HG03095 (cell line): ENCODE results near the gene MYO7B.

ENCODE experiments used
- ATAC-seq: cut with Tn5 transposase; IDR thresholded peaks from one replicate; pipeline ENCODE4 v1.9.1; 2021; ENCODE audit warnings: moderate library complexity; ENCODE audit not compliant: unreplicated experiment

MYO7B gene

GRCh38 chr2:127634626-127635379, 99.3 kb downstream of the MYO7B start:
- no peak for ATAC-seq

GRCh38 chr2:127635380-127636237, 100.1 kb downstream of the MYO7B start:
- no peak for ATAC-seq

- no peak for ATAC-seq
Observed at GRCh38 chr2:127636248-127637235, 101.1 kb downstream of the MYO7B start.

DNA sequence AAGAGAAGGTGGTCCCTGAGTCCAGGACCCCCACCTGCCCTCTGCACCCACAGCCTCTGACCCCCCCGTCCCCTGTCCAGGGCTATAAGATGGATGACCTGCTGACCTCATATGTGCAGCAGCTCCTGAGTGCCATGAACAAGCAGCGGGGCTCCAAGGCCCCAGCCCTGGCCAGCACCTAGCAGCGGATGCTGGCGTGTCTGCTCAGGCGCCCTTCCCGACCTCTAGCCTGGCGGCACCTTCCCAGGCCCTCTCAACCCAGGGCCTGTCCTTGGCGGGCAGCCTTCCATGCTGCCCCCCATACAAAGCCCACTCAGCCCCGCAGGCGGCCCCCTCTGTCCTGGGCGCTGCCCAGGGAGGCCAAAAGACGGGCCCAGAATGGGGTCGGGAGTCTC, 101.8 kb downstream of the MYO7B start:
- ATAC-seq: no peak

DNA sequence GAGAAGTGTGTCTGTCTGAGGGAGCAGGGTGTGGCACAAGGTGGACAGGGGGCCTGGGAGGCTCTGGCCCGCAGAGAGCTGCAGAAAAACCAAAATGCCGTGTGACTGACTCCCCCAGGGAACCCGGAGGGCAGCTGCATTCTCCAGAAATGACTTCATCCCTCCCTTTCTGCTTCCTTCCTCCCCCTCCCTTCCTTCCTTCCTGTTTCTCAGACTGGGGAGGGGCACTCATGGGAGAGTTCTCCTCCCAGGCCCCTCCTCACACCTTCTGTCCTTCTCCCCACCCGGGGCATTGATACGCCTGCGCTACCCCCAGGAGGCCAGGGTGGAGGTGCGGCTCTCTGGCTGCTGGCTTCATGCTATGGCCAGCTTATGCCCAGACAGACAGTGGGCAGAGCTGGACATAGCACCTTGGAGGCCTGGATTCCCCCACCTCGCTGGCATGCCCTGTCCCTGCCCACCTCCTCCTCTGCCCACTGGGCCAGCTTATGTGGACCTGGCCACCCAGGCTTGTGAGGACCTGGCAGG, 102.3 kb downstream of the MYO7B start:
- ATAC-seq: no peak

- ATAC-seq: no peak
Observed at GRCh38 chr2:127638361-127639110, 103.1 kb downstream of the MYO7B start.

GRCh38 chr2:127639111-127639474, 103.6 kb downstream of the MYO7B start:
- ATAC-seq: no peak

DNA sequence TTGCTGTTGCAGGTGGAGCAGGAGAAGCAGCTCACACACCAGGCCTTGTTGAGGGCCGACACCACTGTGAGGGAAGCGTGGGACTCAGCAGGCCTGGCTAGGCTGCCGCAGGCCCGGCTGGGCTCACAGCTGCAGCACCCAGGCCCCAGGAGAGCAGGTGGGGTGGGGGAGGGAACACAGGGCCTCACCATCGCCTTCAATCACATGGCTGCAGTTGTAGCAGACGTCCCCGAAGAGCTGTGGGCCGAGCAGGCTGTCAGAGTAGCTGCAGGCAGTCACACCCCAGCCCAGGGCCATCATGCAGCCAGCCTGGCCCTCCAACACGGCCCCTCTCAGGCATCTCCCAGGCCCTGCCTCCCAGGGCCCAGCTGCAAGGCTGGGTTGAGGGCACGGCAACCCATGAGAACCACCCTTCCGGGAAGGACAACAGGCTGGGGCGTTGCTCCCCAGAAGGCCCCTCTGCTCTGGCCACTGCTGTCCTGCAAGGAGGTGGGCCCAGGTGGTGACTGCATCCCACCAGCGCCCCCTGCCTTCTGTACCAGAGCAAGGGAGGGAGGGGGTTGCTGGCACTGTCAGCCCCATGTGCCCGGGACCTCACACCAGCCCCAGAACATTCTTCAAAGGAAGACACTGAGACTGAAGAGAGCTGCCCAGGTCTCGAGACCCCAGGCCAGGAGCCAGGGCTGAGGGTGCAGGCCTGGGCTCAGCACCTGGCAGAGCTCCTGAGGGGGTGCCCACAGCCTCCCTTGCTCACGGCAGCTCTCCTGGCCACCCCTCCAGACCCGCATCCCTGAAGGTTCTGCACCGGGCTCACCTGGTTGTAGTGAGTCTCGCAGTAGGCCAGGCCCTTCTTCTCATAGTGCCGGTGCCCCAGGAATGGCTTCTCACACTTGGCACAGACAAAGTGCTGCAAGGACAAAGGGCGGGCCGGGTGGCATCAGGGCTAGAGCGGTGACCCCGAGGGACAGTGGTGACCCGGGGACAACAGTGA, 104.9 kb downstream of the MYO7B start:
- no peak for ATAC-seq

DNA sequence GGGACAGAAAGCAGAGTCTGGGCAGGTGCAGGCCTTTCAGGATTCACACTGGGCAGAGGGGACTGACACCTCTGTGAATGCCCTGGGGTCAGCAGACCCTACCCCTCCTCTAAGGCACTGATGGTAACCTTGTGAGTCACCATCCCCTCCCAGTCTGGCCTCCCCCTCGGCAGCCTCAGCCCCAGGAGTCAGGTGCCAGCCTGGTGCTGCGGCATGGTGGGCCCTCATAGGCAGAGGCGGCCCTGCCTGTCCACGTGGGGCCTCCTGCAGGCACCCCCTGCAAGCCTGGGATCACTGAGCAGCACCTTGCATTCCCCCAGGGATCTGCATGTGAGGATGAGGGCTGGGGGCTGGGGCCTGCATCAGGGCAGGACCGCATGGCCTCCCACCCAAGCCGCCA, 105.7 kb downstream of the MYO7B start:
- no peak for ATAC-seq

DNA sequence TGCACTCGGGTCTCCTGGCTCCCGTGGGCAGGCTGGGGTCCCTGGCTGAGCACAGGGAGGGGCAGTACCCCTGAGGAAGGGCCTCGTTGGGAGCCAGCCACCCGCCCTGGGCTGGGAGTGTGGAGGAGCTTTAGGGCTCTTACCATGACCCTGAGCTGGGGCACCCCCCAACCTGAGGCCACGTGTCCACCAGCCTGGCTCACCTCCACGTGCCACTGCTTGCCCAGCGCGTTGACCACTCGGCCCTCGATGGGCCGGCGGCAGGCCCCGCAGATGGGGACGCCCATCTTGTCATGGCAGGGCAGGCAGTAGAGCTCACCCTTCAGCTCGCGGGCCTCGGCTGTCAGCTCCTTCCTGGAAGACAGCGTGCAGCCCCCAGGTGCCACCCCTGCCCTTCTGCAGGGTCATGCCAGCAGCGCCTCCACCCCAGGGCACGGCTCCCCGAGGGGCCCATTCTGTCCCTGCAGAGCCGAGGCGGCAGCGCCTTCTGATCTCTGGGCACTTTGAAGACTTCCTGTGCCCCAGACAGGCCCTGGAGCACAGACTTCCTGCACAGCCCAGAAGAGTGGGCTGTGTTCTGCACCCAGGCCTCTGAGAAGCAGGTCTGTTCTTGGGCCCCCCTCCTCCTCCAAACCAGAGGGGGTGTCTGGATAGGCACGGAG, 106.5 kb downstream of the MYO7B start:
- ATAC-seq: no peak

GRCh38 chr2:127642706-127643438, 107.4 kb downstream of the MYO7B start:
- no peak for ATAC-seq

GRCh38 chr2:127643439-127644065, 108.1 kb downstream of the MYO7B start:
- no peak for ATAC-seq

GRCh38 chr2:127644066-127645025, 108.9 kb downstream of the MYO7B start:
- no peak for ATAC-seq

DNA sequence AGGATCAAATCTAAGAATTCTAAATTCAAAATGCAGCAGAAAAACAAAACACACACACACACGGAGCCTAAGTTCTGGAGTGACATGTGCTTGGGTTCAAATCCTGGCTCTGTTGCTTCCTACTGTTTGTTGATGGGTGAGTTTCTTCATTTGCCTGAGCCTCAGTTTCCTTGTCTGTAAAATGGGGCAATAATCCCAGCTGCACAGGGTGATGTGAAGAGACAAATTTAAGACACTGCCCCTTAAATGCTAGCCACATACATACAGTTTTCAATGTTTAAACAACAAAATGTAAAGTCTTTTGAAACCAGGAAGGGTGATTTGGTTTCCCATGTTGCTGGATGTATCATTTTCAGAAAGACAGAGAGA, 109.5 kb downstream of the MYO7B start:
- ATAC-seq: no peak

DNA sequence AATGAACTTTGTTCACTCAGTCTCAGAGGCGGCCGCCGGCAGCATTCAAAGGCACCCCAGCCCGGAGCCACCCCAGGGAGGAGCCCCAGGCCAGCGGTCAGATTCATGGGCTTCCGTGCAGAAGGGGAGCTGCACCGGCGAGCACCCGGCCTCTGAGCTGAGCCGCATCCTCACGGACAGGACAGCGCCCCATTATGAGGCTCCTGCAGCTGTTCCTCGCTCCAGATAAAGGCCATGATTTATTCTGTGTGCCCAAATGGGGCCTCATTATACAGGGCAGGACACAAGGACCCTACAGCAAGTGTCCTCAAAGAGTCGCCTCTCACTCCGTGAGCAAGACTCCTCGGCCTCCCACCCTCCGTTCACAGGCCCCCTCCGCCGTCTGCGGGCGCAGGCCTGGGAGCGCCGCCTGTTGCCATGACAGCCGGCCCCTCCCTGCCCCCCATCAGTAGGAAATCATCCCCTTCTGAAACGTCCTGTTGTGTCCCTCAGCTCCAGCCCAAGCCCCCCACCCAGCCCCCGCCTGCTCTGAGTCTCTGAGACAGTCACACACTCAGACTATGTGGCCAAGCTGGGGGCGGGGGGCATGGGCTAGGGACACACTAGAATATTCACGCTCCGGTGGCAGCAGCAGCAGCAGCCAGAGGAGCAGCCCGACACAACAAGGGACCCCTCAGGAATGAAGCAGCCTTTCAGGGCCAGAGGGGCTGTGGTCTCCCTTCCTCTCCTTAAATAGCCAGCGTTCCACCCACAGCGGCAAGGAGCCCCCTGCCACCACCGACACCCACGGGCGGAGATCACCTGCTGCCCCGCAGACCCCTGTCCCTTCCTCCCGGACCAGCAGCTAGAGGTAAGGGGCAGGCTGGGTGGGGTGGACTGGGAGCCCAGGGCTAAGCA, 110.2 kb downstream of the MYO7B start, which contains the start of gene GPR17:
TSS of gene GPR17 (plus strand) at position 759 of the 897 bp plus-strand sequence. CDS start 4,583 bp downstream, outside the sequence.
- no peak for ATAC-seq
